Renal cortical epithelial cell (primary cell): ENCODE measurements around the gene CDC42SE2. TPM values are rescaled to one million over a fixed set of nuclear protein-coding genes. Genes with fewer than 3 reads are reported as not detected.
"Not testable (repeated sequence)": the region's sequence is repeated elsewhere in the genome, so short reads cannot be mapped to it uniquely, and the experiment has no call there.

ENCODE experiments used
- DNase-seq: peaks from one replicate; pipeline ENCODE4 v3.0.0-alpha.2; 2011; ENCODE audit warnings: low read depth
- total RNA-seq: library from RNA; depleted of rRNA; stranded (reverse); fragments of >200 nt; gene quantifications from 2 replicates; pipeline ENCODE4 v1.2.3, GENCODE V29; 2014

CDC42SE2 gene
- total RNA-seq, 1 donor from 2014 or later = 79.4 TPM

DNA sequence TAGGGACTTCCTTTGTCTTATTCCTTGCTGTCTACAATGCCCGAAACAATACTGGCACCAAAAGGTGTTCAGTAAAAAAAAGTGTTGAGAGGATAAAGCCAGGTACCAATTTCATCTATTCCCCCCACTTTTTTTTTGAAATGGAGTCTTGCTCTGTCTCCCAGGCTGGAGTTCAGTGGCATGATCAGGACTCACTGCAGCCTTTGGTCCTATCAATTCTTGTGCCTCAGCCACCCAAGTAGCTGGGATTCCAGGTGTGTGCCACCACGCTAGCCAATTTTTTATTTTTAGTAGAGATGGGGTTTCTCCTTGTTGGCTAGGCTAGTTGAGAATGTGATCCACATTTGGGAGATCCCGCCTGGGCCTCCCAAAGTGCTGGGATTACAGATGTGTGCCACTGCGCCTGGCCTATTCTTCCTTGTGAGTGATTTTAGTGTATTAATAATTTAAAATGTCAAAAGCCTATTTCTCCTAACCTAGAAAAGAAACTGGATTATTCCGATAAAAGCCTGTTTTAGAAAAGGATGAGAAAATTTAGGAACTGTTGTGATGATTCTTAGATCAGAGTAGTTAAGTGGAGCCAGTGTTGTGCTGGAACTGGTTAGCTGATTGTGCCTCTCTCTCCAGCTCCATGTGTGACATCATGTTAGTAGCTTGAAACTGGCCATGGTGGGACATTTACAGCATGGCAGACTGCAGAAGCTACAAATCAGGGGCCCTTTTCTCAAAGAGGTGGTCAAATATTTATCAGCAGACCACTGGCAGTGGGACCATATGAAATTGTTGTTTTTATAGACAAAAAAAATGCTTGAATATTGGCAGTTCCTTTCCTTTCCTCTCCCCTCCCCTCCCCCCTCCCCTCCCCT lies 14.3 kb downstream of the CDC42SE2 start:
- no peak for DNase-seq

DNA sequence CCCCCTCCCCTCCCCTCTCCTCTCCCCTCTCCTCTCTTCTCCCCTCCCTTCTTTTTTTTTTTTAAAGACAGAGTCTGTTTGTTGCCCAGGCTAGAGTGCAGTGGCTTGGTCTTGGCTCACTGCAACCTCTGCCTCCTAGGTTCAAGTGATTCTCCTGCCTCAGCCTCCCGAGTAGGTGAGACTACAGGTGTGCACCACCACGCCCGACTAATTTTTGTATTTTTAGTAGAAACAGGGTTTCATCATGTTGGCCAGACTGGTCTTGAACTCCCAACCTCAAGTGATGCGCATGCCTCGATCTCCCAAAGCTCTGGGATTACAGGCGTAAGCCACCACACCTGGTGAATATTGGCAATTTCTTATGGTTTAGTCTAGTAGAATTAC lies 14.9 kb downstream of the CDC42SE2 start:
- DNase-seq = not testable (repeated sequence)

DNA sequence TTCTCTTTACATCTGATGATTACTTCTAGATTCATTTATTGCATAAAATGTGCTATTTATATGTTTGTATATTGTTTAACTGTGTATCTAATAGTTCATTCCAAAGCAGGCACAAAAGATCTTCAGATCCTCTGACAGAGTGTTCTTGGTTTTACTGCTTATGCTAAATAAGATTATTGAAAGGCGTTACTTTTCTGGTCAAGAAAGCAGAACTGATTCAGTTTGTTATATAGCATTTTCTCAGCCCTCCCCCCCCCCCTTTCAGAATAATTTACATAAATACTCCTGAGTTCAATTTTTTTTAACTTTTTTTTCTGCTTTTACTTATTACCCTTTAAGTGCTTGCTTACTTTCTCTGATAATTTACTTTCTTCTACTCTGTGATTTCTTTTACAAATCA lies 15.4 kb downstream of the CDC42SE2 start:
- no peak for DNase-seq

DNA sequence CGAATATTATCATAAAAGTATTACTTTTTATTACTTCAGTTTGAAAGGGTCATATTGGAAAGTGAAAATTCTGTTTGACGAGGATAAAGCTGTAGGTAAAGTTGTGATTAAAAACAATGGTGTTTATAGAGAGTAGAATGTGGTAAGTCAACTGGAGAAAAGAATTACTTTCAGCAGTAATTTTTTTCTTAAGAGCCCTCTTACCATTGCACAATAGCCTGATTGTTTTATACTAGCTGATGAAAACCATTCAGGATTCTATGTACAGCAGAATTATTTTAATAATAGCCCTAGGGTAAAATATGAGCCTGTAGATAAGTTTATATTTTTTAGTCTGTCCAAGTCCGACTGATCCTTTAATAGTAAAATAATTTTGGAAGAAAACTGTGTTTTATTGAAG lies 16.6 kb downstream of the CDC42SE2 start:
- peak; percentile 68 for DNase-seq

DNA sequence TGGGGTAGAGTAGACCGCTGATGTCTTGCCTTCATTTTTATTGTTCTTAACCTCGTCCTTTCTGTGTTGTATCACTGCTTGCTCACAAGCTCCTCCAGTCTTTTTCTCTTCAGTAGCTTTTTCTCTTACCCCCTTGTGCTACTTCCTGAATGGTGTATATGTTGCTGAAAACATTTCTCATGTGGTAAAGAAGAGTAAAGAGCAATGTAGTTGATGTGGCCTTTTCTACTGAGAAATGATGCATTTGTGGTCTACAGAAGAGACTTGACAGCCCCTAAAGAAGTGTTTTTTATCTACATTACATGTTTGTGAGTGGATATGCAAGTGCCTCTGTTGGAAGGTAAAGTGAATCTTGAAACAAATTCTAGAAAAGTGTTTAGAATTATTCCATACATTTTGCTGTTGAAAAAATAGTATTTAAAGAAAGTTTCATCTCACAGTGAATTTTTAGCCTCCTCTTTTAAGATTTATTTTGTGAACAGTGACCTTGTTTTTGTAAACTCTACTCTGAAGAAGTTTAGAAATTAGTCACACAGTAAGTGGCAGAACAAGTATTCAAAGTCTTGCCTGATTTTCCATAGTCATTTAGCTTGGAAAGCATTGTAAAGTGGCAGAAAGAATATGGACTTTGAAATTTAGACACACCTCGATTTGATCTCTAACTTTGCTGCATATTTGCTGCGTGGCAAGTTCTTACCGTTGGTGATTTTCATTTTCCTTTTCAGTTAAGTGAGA lies 17.4 kb downstream of the CDC42SE2 start:
- DNase-seq = peak; percentile 62

DNA sequence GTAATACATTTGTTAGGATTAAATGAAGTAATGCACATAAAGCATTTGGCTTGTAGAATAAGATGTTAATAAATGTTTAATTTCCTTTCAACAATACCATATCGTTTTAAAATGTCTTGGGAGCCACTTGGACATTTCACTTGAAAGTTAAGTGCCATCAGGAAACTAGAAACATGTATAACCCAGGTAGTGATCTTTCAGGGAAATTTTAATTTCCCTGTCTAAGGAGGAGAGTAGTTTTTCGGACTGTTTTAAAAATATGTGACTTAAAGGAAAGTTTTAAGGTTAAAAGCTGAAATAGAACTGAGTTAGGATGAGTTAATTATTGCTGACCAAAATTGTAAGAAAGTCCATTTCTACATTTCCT lies 18.0 kb downstream of the CDC42SE2 start:
- DNase-seq = no peak

DNA sequence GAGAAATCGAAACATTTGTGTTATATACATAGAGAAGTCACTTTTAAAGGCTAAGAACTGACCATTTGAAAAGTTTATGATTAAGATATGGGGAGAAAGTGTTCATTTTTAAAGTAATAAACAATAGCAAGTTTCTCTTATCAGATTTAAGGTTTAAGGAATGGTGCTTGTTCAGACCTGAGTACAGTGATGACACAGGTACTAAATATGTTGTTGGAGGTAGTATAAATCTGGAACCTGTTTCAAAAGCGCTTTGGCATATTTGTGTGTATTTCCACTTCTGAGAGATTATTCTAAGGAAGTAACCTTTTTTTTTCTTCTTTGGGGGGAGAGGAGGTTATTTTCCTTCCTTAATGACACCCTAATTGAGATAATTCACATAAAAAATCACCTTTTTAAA lies 18.4 kb downstream of the CDC42SE2 start:
- peak; percentile 43 for DNase-seq

DNA sequence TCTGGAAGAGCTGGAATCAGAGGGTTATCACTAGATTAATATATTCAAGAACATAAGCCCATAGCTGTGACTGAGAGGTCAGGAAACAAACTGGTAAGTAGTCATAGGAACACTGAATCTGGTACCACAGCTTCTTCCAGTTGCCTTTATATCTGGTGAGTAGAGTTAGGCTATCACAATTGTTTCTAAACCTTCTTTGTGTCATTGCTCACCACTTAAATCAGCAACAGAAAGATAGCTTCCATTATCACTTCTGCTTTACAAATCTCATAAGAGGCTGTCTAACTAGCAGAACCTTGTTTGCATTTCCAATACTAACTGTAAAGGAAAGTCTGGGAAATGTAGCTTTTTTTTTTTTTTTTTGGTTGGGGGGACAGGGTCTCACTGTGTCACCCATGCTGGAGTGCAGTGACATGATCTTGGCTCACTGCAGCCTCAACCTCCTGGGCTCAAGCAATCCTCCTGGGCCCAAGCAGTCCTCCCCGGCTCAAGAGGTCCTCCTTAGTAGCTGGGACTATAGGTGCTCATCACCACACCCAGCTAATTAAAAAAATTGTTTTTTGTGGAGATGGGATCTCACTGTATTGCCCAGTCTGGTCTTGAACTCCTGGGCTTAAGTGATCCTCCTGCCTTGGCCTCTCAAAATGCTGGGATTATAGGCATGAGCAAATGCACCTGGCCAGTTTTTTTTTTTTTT lies 22.0 kb downstream of the CDC42SE2 start:
- DNase-seq = no peak

DNA sequence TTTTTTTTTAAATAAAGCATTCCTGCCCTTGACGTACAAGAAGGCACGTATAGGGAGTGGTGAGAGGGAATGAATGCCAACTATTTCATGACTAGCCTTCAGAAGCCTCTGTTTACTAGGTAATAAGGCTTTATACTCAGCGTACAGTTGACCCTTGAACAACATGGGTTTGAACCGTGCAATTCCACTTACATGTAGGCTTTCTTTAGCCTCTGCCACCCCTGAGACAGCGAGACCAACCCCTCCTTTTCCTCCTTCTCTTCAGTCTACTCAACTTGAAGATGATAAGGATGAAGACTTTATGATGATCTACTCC lies 22.5 kb downstream of the CDC42SE2 start:
- DNase-seq = no peak

DNA sequence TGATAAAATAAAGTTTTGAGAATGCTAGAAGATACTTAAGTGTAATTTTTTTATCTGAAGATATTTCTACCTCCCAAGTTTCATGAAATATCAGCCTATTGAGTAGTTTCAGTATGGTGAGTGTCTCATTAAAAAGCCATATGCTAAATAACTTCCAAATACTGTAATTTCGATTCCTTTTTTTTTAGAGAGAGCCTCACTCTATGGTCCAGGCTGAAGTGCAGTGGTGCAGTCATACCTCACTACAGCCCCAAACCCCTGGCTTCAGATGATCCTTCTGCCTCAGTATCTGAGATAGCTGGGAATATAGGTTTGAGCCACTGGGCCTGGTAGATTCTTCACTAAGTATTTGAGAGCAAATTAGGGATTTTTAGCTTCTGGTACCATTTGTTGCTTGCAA lies 24.5 kb downstream of the CDC42SE2 start:
- DNase-seq = no peak

DNA sequence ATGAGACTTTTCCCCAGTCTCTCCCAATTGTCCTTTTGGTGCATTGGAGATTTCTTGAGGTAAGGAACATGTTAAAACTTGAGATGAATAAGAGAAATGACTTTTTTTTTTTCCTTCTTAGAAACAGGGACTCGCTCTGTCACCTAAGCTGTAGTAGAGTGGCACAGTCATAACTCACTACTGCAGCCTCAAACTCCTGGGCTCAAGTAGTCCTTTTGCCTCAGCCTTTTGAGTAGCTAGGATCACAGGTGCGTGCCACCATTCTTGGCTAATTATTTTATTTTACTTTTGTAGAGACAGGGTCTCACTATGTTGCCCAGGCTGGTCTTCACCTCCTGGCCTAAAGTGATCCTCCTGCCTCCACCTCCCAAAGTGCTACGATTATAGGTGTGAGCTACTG lies 25.9 kb downstream of the CDC42SE2 start:
- DNase-seq = no peak

DNA sequence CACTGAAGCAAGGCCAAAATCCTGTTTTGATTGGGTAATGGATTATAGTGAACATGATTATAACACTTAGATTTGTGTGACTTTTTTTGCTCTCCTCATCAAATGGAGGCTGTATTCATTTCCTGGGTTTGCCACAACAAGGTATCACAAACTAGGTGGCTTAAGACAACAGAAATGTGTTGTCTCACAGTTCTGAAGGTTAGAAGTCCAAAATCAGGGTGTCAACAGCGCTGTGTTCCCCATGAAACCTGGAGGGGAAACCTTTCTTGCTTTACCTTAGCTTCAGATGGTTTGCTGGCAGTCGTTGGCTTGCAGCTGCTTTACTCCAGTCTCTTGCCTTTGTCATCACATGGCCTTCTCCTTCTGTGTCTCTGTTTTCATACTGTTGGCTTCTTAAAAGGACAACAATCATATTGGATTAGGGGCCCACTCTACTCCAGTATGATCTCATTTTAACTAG lies 32.4 kb downstream of the CDC42SE2 start:
- DNase-seq = no peak

DNA sequence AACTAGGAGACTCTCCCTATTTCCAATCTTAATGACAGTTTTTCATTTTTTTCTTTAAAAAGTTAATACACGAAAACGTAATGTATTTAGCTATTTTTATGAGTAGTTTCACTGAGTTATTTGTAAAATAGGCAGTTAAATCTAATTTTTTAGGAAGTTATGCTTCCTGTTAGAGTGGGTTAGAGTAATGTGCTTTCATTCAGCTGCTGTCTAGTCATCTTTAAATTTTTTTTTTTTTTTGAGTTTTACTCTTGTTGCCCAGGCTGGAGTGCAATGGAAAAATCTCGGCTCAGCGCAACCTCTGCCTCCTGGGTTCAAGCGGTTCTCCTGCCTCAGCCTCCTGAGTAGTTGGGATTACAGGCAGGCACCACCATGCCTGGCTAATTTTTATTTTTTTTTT lies 34.0 kb downstream of the CDC42SE2 start:
- no peak for DNase-seq

DNA sequence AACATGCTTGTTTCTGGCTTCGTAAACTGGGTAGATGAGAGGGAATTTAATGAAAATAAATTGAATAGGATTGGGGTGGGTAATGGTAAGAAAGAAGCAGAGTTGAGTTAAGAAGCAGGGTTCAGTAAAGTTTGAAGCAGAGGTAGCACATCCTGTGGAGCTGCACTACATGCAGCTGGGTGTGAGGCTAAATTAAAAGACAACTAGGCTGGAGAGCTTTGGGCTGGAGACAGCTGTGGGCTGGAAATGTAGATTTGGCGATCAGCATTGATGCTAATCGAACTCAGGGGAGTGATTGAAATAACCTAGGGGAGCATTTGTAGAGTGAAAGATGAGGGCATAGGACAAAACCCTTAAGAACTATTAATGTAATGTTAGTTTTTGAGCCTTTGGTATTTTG lies 35.6 kb downstream of the CDC42SE2 start:
- DNase-seq = no peak

DNA sequence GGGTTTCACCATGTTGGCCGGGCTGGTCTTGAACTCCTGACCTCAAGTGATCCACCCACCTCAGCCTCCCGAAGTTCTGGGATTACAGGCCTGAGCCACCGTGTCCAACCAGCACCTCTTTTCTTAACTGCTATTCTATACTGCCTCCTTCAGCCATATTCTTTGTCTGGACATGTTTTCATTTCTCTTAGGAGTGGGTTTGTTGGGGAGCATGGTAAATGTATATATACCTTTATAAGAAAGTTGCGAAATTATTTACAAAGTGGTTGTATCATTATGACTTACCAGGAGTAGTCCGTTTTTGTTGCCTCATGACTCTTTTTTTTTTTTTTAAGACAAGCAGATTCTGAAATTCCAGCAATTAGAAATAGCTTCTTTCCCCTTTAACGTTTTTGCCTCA lies 38.7 kb downstream of the CDC42SE2 start:
- no peak for DNase-seq

DNA sequence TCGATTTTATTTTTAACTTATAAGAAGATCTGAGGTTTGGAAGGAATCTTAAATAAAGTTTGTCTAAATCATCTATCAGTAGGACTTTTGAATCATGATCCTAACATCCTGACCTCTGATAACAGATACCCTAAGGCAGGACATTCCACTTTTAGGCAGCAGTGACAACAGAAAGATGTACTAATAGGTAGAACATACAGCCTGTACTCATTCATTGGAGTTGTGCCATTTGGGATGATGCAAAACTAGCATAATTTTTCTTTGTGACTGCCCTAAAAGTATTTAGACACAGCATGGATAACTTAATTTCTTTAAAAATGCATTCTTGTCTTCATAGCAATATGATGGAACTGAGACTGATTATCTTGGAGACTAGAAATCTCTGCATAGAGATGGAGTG lies 39.7 kb downstream of the CDC42SE2 start:
- no peak for DNase-seq

DNA sequence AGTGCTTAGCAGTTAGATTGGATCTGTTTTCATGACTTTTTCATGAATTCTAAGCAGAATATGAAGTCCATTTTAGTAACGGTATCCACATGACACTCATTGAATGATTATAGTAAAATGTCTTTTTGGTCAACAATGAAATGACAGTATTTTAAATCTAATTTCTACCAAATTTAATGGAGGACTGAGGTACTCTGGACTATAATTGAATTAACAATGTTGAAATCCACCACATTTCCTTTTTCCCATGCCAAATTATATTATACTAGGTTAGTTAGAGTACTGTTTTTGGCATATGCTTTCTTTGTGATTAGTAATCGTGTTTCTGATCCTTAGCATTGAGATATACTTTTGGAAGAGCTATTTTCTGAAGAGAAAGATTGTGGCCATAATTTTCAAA lies 40.6 kb downstream of the CDC42SE2 start:
- DNase-seq = no peak

DNA sequence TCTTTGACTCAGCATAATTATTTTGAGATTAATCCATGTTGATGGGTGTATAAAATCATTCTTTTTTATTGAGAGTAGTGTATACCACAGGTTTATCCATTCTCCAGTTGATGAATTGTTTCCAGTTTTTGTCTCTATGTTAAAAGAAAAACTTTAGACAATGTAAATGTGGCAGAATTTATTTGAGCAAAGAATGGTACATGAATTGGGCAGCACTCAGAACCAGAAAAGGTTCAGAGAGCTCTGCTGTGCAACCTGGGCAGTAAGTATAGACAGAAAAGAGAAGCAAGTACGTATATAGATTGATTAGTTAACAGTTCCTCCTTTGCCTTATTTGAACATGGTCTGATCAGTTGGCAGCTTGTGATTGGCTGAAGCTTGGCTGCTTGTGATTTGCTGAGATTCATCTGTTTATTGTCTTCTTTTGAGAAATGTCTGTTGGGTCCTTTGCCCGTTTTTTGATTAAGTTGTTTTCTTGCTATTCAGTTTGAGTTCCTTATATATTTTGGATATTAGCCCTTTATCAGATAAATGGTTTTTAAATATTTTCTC lies 41.4 kb downstream of the CDC42SE2 start:
- DNase-seq = no peak

DNA sequence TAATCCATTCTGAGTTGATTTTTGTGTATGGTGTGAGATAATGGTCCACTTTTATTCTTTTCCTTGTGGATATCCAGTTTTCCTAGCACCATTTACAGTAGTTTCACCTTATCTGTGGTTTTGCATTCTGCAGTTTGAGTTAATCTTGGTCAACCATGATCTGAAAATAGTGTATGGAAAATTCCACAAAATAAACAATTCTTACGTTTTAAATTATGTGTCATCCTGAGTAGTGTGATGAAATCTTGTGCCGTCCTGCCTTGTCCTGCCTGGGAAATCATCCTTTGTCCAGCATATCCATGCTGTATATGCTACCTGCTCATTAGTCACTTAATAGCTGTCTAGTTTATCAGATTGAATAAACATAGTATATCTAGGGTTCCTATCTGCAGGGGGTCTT lies 42.1 kb downstream of the CDC42SE2 start:
- DNase-seq = no peak

DNA sequence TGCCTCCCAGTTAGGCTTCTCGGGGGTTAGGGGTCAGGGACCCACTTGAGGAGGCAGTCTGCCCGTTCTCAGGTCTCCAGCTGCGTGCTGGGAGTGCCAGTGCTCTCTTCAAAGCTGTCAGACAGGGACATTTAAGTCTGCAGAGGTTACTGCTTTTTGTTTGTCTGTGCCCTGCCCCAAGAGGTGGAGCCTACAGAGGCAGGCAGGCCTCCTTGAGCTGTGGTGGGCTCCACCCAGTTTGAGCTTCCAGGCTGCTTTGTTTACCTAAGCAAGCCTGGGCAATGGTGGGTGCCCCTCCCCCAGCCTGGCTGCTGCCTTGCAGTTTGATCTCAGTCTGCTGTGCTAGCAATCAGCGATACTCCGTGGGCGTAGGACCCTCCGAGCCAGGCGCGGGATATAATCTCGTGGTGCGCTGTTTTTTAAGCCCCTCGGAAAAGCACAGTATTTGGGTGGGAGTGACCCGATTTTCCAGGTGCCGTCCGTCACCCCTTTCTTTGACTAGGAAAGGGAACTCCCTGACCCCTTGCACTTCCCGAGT lies 48.5 kb downstream of the CDC42SE2 start:
- not testable (repeated sequence) for DNase-seq

DNA sequence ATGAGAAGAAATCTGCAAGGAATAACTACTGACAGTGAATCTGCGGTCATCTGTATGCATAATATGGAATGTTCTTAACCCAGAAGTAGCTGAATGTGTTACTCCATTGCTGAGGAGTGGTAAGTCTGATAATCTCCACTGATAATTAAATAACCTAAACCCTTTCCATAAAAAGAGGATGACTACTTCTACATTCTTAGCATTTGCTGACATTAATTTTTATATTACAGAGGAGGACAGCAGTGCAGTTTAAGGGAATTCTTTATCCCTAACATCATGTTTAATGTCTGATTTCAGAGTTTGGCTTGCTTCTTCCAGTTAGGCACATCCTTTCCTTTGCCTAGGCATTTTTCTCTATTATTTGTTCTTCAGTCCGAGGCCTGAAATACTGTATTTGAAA lies 52.2 kb downstream of the CDC42SE2 start:
- DNase-seq = no peak

DNA sequence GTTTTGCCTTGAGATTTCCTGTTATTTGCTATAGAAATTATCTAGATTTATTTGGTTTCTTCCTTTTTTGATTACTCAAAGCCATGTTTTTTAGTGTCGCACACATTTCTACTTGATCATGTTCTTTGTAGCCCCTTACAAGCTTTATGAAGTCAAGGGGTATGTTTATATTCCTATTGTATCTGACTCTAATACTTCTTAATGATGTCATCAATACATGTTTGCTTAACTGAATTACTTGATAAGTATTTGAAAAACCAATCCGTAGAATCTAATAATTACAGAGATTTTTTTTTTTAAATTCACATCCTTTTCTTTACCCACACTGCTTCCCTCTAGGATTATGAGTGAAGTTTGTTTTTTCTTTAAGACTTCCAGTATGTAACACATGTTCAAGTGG lies 53.0 kb downstream of the CDC42SE2 start:
- no peak for DNase-seq
